ENCODE measurements around the gene NGLY1. TPM values are rescaled to one million over a fixed set of nuclear protein-coding genes. Genes with fewer than 3 reads are reported as not detected.
A peak's percentile ranks its signal among the peaks of the same experiment; 100 is the strongest.

NGLY1 gene
- polyA plus RNA-seq (2012; ENCODE audit: insufficient read depth, insufficient read length), result 79.2 TPM

GRCh38 chr3:25782938-25783660 lies at the start of gene NGLY1:
NGLY1 (minus strand) TSS chr3:25783443; CDS start chr3:25783390, 53 bp downstream.
- peak within 1 kb of the TSS; percentile 87 for H3K4me3 ChIP-seq (ENCODE audit: low read length)
- DNase-seq (ENCODE audit: low read depth, low spot score), result peak; percentile 71

- DNase-seq (ENCODE audit: low read depth, low spot score), result no peak
- H3K4me3 ChIP-seq (ENCODE audit: low read length), result no peak overlapping the region
These were observed 48.3 kb upstream of the NGLY1 start for GRCh38 chr3:25831578-25831977.

- no peak for DNase-seq (ENCODE audit: low read depth, low spot score)
- no peak overlapping the region for H3K4me3 ChIP-seq (ENCODE audit: low read length)
These were observed 47.4 kb upstream of the NGLY1 start for GRCh38 chr3:25830373-25831280.

GRCh38 chr3:25826510-25826909 lies 43.3 kb upstream of the NGLY1 start:
- H3K4me3 ChIP-seq (ENCODE audit: low read length), result no peak overlapping the region
- peak; percentile 15 for DNase-seq (ENCODE audit: low read depth, low spot score)

DNA sequence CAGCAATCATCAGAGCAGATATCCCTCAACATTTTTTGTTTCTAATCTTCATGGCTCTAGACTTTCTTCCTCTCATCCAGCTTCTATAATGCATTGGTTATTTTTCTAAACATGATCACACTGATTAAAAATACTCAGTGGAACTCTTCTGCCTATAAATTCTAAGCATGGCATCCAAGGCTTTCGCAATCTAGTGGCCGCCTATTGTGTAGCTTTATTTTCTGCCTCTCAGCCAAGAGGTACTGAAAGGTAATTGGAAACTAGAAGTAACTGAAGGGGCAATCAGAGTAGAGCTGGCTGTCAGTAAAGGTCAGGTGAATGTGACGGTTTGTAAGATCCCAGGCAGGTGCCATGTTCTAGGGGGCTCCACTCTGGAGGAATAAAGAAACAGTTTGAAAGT lies 40.1 kb upstream of the NGLY1 start:
- no peak overlapping the region for H3K4me3 ChIP-seq (ENCODE audit: low read length)
- DNase-seq (ENCODE audit: low read depth, low spot score), result no peak

DNA sequence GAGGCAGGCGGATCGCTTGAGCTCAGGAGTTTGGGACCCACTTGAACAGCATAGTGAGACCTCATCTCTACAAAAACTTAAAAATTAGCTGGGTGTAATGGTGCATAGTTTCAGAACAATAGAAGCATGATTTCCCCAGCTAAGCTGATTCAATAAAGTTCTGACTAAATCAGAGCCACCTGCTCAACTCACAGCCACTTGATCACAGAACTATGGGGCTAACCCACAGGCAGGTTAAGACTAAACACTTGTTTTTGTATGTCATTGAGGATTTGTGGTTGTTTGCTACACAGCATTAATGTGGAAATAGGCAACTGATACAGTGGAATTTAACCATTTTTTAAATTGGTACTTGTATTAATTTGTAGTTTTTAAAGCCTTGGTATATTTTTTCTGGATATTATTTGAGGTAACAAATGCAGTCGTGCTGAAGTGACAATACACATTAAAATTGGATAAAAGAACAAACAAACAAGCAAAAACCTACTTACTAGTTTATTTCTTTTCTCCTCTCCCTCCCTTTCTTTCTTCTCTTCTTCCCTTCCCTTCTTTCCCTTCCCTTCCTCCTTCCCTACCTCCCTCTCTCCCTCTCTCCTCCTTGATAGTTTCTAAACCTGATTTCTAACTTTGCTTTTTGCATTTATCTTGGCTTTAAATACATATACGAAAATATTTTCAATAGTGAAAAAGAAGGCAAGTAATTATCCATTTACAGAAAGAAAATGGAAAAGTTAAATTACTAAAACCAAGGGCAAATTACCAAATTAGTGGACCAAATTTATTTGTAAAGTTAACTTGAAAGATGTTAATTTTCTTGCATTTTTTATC lies 38.7 kb upstream of the NGLY1 start:
- no peak overlapping the region for H3K4me3 ChIP-seq (ENCODE audit: low read length)
- no peak for DNase-seq (ENCODE audit: low read depth, low spot score)

- DNase-seq (ENCODE audit: low read depth, low spot score), result no peak
- no peak overlapping the region for H3K4me3 ChIP-seq (ENCODE audit: low read length)
These were observed 37.7 kb upstream of the NGLY1 start for GRCh38 chr3:25820816-25821486.

GRCh38 chr3:25820366-25820765 lies 37.1 kb upstream of the NGLY1 start:
- DNase-seq (ENCODE audit: low read depth, low spot score), result no peak
- no peak overlapping the region for H3K4me3 ChIP-seq (ENCODE audit: low read length)

DNA sequence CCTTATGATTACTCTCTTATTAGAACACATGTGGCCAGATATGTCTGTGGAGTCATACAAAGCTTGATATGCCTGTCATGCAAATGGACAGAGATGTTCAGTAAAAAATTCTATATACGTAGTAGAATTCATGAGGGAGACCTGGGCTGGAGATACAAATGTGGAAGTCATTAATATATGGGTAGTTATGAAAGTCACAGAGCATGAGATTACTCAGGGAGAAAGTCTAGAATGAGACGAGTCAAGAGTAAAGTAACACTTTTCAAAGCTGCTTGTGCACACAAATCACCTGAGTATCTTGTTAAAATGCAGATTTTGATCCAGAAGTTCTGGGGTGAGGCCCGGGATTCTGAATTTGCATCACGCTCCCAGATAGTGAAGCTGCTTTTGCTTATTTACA lies 35.1 kb upstream of the NGLY1 start:
- no peak overlapping the region for H3K4me3 ChIP-seq (ENCODE audit: low read length)
- DNase-seq (ENCODE audit: low read depth, low spot score), result no peak

- no peak overlapping the region for H3K4me3 ChIP-seq (ENCODE audit: low read length)
- no peak for DNase-seq (ENCODE audit: low read depth, low spot score)
These were observed 34.4 kb upstream of the NGLY1 start for GRCh38 chr3:25817638-25818037.

DNA sequence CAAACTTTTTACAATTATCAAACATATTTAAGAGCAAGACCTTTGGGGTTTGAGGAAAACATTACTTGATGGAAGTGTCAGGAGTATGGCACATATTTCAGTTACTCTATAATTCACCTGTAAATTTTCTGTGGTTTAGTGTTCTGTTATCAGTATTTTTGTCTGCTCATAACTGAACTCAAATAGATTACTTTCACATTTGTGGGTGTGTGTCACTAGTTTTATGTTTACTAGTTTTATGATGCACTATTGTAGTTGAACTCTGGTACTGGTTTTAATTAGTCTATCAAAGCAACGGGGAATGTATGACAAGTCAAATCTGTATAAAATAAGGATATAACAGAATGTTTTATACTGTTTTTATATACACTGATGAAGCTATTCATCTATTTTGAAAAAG lies 33.9 kb upstream of the NGLY1 start:
- DNase-seq (ENCODE audit: low read depth, low spot score), result no peak
- no peak overlapping the region for H3K4me3 ChIP-seq (ENCODE audit: low read length)

GRCh38 chr3:25812644-25813043 lies 29.4 kb upstream of the NGLY1 start:
- H3K4me3 ChIP-seq (ENCODE audit: low read length), result no peak overlapping the region
- no peak for DNase-seq (ENCODE audit: low read depth, low spot score)

DNA sequence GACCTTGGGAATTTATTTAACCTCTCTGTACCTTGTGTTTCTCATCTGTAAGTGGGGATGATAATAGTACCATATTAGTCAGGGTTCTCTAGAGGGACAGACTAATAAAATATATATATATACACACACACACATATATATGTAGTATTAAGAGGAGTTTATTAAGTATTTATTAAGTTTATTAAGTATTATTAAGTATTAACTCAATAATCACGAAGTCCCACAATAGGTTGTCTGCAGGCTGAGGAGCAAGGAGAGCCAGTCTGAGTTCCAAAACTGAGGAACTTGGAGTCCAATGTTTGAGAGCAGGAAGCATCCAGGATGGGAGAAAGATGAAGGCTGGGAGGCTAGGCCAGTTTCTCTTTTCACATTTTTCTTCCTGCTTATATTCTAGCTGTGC lies 21.4 kb upstream of the NGLY1 start:
- no peak overlapping the region for H3K4me3 ChIP-seq (ENCODE audit: low read length)
- no peak for DNase-seq (ENCODE audit: low read depth, low spot score)

DNA sequence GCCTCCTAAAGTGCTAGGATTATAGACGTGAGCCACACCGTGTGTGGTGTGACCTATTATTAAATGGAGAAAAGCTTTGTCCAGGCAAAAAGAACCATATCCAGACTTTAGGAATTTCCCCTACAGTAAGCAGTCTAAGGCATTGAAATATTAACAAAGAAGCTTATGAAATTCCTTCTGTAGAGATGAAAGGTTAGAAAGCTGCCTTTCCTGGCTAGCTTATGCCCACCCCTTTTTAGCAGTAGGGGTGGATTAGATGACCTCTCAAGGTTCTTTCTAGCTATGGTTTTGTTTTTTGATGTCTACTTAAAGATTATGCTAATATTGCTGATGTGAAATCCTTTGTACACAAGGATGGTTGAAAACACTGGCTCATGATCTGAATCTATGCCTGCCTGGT lies 20.6 kb upstream of the NGLY1 start:
- H3K4me3 ChIP-seq (ENCODE audit: low read length), result no peak overlapping the region
- no peak for DNase-seq (ENCODE audit: low read depth, low spot score)

GRCh38 chr3:25801786-25802185 lies 18.5 kb upstream of the NGLY1 start:
- no peak overlapping the region for H3K4me3 ChIP-seq (ENCODE audit: low read length)
- no peak for DNase-seq (ENCODE audit: low read depth, low spot score)

- peak; percentile 94 for DNase-seq (ENCODE audit: low read depth, low spot score)
- H3K4me3 ChIP-seq (ENCODE audit: low read length), result peak within 1 kb of the TSS; percentile 88
These were observed 6.6 kb upstream of the NGLY1 start, which contains the start of gene OXSM for GRCh38 chr3:25789596-25790556. OXSM (plus strand) TSS chr3:25790090; CDS start chr3:25791021, 931 bp downstream.

DNA sequence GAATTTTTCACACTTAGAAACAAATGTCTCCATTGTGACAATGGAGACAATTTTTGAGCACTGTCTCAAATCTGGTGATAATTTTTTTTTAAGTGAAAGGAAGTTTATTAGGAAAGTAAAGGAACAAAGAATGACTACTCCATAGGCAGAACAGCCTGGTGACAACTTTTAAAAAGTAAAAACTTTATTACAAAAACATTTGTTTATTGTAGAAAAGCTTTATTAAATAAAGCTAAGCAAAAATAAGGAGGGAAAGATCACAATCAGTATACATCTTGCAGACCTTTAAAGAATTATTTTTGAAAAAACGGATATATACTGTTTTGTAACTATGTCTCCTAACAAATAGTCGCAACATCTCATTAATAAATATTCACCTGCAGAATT lies 6.0 kb upstream of the NGLY1 start:
- H3K4me3 ChIP-seq (ENCODE audit: low read length), result peak overlapping the region; percentile 88
- no peak for DNase-seq (ENCODE audit: low read depth, low spot score)

DNA sequence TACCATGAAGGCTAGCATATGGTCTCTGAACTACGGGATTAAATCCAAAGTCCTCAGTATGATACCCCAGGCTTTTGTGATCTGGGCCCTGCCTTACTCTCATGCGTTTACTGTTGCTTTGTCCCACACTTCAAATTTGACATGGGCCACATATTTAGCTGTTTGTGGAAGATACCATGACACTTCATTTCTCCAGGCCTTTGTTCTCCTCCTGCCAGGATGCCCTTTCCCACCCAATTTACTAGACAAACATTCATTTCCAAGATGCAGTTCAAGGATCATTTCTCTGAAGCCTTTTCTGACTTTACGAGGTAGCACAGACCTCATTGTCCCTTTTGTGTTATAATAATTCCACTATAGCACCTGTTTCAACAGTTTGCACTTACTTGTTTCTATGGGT lies 4.4 kb upstream of the NGLY1 start:
- no peak for DNase-seq (ENCODE audit: low read depth, low spot score)
- no peak overlapping the region for H3K4me3 ChIP-seq (ENCODE audit: low read length)
